ENCODE data around the gene ABITRAM.

Gene ABITRAM

GRCh38 chr9:108897324-108898096 lies 36.7 kb upstream of the ABITRAM start:
- TF ChIP-seq EP300 (IDR thresholded peaks at IDR 0.05; ENCODE audit: borderline replicate concordance), result no peak
- no peak for TF ChIP-seq CEBPB (IDR thresholded peaks at IDR 0.05)
- TF ChIP-seq EGR1 (IDR thresholded peaks at IDR 0.05), result no peak
- no peak for TF ChIP-seq CREB1 (IDR thresholded peaks at IDR 0.05; ENCODE audit: low read depth)
- TF ChIP-seq TAF1 (IDR thresholded peaks at IDR 0.05; ENCODE audit: low read depth), result no peak
- TF ChIP-seq TEAD4 (IDR thresholded peaks at IDR 0.05), result no peak
- TF ChIP-seq, protein P1, sequence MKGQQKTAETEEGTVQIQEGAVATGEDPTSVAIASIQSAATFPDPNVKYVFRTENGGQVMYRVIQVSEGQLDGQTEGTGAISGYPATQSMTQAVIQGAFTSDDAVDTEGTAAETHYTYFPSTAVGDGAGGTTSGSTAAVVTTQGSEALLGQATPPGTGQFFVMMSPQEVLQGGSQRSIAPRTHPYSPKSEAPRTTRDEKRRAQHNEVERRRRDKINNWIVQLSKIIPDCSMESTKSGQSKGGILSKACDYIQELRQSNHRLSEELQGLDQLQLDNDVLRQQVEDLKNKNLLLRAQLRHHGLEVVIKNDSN (IDR thresholded peaks at IDR 0.05), result no peak
- TF ChIP-seq ZBTB7A (IDR thresholded peaks at IDR 0.05; ENCODE audit: low read depth), result no peak

DNA sequence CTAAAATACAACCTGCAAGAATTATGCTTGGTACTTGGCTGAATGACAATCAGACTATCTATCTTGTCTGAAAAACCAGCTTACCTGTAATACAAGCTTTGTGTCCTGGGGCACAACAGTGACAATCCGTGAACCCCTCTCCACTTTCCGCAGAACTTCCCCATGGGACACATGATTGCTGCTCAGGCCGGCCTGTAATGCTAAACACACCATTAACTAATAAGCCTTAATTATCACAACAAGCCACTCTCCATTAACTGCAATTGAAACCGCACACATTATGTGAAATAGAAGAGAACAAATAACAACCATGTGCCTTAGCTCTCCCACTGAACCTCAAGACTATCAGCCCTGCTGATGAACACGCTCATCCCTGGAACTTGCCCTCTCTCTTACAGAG lies 34.0 kb upstream of the ABITRAM start:
- no peak for TF ChIP-seq EP300 (IDR thresholded peaks at IDR 0.05; ENCODE audit: borderline replicate concordance)
- no peak for TF ChIP-seq TCF12 (IDR thresholded peaks at IDR 0.05; ENCODE audit: low read depth)

DNA sequence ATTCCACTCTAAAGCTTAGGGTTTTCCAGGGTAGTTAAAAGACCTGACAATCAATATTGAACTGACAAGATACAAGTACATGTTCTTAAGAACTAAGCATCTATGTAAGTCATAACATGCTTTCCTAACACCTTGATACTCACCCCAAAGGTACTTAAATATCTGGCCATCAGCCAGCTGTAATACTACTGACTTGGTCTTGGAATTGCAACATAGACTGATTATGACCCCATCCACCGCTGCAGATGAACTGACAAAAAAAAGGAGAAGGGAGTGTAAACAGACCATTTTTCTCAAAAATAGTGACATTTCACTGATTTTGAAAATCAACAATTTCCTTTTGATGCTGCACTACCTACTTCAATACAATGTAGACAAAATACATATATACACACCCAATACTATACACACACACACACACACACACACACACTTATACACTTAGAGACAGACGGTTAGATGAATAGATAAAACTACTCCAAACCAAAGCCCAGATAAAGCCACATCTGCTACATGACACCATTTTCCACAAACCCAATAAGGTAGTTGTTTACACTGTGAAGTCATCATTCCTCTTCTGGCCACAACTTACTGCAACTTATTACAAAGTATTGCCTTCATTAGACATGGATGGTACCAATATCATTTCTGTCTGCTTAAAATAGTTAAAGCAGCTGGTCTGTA lies 30.6 kb upstream of the ABITRAM start:
- TF ChIP-seq MAX (IDR thresholded peaks at IDR 0.05) (no peak), TEAD4 (IDR thresholded peaks at IDR 0.05) (no peak), YY1 (IDR thresholded peaks at IDR 0.05; ENCODE audit: low read depth) (no peak), FOXM1 (IDR thresholded peaks at IDR 0.05; ENCODE audit: borderline replicate concordance, low read depth) (no peak), NFIC (IDR thresholded peaks at IDR 0.05) (no peak), TCF12 (IDR thresholded peaks at IDR 0.05; ENCODE audit: low read depth) (no peak), TAF1 (IDR thresholded peaks at IDR 0.05; ENCODE audit: low read depth) (no peak), EGR1 (IDR thresholded peaks at IDR 0.05) (no peak), REST (IDR thresholded peaks at IDR 0.05; ENCODE audit: low read depth) (no peak), RAD21 (IDR thresholded peaks at IDR 0.05; ENCODE audit: low read depth) (no peak), ZBTB7A (IDR thresholded peaks at IDR 0.05; ENCODE audit: low read depth) (no peak), CEBPB (IDR thresholded peaks at IDR 0.05) (no peak), CREB1 (IDR thresholded peaks at IDR 0.05; ENCODE audit: low read depth) (no peak), EP300 (IDR thresholded peaks at IDR 0.05; ENCODE audit: borderline replicate concordance) (no peak)
- TF ChIP-seq, protein P1 (IDR thresholded peaks at IDR 0.05), result no peak

DNA sequence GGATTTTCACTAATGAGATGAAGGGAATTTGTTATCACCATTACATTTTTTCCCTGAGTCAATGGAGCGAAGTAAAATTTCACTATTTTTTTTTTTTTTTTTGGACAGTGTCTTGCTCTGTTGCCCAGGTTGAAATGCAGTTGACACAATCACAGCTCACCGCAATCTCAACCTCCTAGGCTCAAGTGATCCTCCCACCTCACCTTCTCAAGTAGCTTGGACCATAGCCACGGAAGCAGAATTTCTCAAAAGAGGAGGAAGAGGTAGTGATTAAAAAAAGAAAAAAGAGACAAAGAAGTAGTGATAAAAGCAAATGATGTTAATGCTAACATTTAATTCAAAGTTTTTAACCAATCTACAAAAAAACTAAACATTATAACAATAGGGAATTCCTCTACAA lies 30.0 kb upstream of the ABITRAM start:
- TF ChIP-seq TAF1 (IDR thresholded peaks at IDR 0.05; ENCODE audit: low read depth) (no peak), CREB1 (IDR thresholded peaks at IDR 0.05; ENCODE audit: low read depth) (no peak), ZBTB7A (IDR thresholded peaks at IDR 0.05; ENCODE audit: low read depth) (no peak), EGR1 (IDR thresholded peaks at IDR 0.05) (no peak), YY1 (IDR thresholded peaks at IDR 0.05; ENCODE audit: low read depth) (no peak), FOXM1 (IDR thresholded peaks at IDR 0.05; ENCODE audit: borderline replicate concordance, low read depth) (no peak), TCF12 (IDR thresholded peaks at IDR 0.05; ENCODE audit: low read depth) (no peak), NFIC (IDR thresholded peaks at IDR 0.05) (no peak), TEAD4 (IDR thresholded peaks at IDR 0.05) (no peak), CEBPB (IDR thresholded peaks at IDR 0.05) (no peak), EP300 (IDR thresholded peaks at IDR 0.05; ENCODE audit: borderline replicate concordance) (no peak), RAD21 (IDR thresholded peaks at IDR 0.05; ENCODE audit: low read depth) (no peak), MAX (IDR thresholded peaks at IDR 0.05) (no peak), REST (IDR thresholded peaks at IDR 0.05; ENCODE audit: low read depth) (no peak)
- TF ChIP-seq, protein P1 (IDR thresholded peaks at IDR 0.05), result no peak

- TF ChIP-seq FOXM1 (IDR thresholded peaks at IDR 0.05; ENCODE audit: borderline replicate concordance, low read depth) (no peak), CEBPB (IDR thresholded peaks at IDR 0.05) (no peak), TCF12 (IDR thresholded peaks at IDR 0.05; ENCODE audit: low read depth) (no peak), RAD21 (IDR thresholded peaks at IDR 0.05; ENCODE audit: low read depth) (no peak), NFIC (IDR thresholded peaks at IDR 0.05) (no peak), TEAD4 (IDR thresholded peaks at IDR 0.05) (no peak), TAF1 (IDR thresholded peaks at IDR 0.05; ENCODE audit: low read depth) (no peak), EP300 (IDR thresholded peaks at IDR 0.05; ENCODE audit: borderline replicate concordance) (no peak), REST (IDR thresholded peaks at IDR 0.05; ENCODE audit: low read depth) (no peak)
- TF ChIP-seq, protein P1 (IDR thresholded peaks at IDR 0.05), result no peak
Measured at GRCh38 chr9:108905494-108905893, 28.7 kb upstream of the ABITRAM start.
